KMS-11 (cell line): ENCODE measurements around the gene RBP5.

ENCODE experiments used
- H2AFZ ChIP-seq: fragments of 200-600 bp; sonication (generic); 2 replicates; pipeline ENCODE4 v1.6.1; 2016; ENCODE audit warnings: antibody characterized with exemption, mixed run types, low read depth
- H3K27ac ChIP-seq: fragments of 200-600 bp; sonication (generic); 2 replicates; pipeline ENCODE4 v1.6.1; 2016; ENCODE audit warnings: mild to moderate bottlenecking, mixed run types
- H3K27me3 ChIP-seq: fragments of 200-600 bp; sonication (generic); 2 replicates; pipeline ENCODE4 v1.6.1; 2017; ENCODE audit warnings: mild to moderate bottlenecking, low read depth, mixed run types, moderate library complexity; ENCODE audit not compliant: insufficient read depth
- H3K36me3 ChIP-seq: fragments of 200-600 bp; sonication (generic); 2 replicates; pipeline ENCODE4 v1.6.1; 2017; ENCODE audit warnings: mild to moderate bottlenecking, mixed run types; ENCODE audit not compliant: insufficient read depth
- H3K4me1 ChIP-seq: fragments of 200-600 bp; sonication (generic); 2 replicates; pipeline ENCODE4 v1.6.1; 2016; ENCODE audit warnings: mild to moderate bottlenecking, low read depth, mixed run types; ENCODE audit not compliant: poor library complexity, severe bottlenecking
- H3K4me2 ChIP-seq: fragments of 200-600 bp; sonication (generic); 2 replicates; pipeline ENCODE4 v1.7.0; 2016; ENCODE audit warnings: mild to moderate bottlenecking, mixed run types
- H3K4me3 ChIP-seq: fragments of 200-600 bp; sonication (generic); IDR thresholded peaks from 2 replicates; pipeline ENCODE4 v1.6.1; 2017; ENCODE audit warnings: low read depth, low read length, mixed read lengths; ENCODE audit not compliant: insufficient read depth
- H3K79me2 ChIP-seq: fragments of 200-600 bp; sonication (generic); 2 replicates; pipeline ENCODE4 v1.6.1; 2016; ENCODE audit warnings: low read depth, mixed run types; ENCODE audit not compliant: insufficient read depth
- H3K9ac ChIP-seq: fragments of 200-600 bp; sonication (generic); 2 replicates; pipeline ENCODE4 v1.6.1; 2016; ENCODE audit warnings: mild to moderate bottlenecking, mixed run types
- H4K20me1 ChIP-seq: fragments of 200-600 bp; sonication (generic); 2 replicates; pipeline ENCODE4 v1.6.1; 2016; ENCODE audit warnings: mild to moderate bottlenecking, mixed run types; ENCODE audit not compliant: insufficient read depth
- CTCF ChIP-seq: fragments of 200-600 bp; sonication (generic); conservative IDR thresholded peaks from 2 replicates; pipeline ENCODE4 v1.6.1; 2017; ENCODE audit warnings: low read depth, mild to moderate bottlenecking, antibody characterized with exemption, low read length, moderate library complexity, mixed read lengths

The RBP5 gene

DNA sequence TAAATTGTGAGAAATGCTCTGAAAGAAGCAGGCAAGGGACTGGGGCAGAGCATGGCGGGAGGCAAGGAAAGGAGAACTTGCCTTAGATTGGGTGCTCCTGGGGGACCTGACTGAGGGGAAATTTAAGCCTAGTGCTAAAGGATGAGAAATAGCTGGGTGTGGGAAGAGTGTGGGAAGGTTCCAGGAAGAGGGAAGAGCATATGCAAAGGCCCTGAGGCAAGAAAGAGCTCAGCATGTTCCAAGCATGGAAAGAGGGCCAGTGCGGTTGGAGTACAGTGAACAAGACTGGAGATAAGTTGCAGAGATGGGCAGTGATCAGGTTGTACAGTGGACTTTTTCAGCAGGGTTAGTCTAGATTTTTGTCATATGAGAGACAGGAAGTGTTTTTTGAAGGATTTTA lies 10.5 kb upstream of the RBP5 start:
- H3K36me3 ChIP-seq: no peaks in the 10 kb centered on the region

DNA sequence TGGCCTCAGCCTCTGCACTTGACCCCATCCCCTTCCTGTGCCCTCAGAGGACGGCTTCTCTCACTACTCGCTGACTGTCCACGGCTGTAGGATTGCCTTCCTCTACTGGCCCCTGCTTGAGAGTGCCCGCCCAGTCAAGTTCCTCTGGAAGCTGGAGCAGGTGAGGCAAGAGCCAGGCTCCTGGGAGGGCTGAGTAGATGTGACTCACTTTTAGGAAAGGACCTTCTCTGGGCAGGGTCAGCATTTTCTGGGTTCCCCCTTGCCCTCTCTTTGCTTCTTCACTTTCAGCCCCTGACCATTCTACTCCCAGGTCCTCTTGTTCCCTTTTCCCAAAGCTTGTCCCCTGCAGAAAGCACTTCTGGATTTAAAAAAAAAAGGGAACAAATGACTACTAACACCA lies 9.2 kb upstream of the RBP5 start:
- no peak for TF ChIP-seq CTCF
- H3K27ac ChIP-seq: no peak overlapping the region
- no peaks in the 10 kb centered on the region for H3K79me2 ChIP-seq
- no peaks in the 10 kb centered on the region for H4K20me1 ChIP-seq
- H3K27me3 ChIP-seq: no peaks in the 10 kb centered on the region
- H3K9ac ChIP-seq: no peak overlapping the region
- no peaks in the 10 kb centered on the region for H3K36me3 ChIP-seq
- no peak overlapping the region for H2AFZ ChIP-seq
- no peak overlapping the region for H3K4me3 ChIP-seq
- H3K4me2 ChIP-seq: no peak overlapping the region
- peaks cover 4% of the 10 kb centered on the region for H3K4me1 ChIP-seq

More for the DNA sequence above, 10.5 kb upstream of the RBP5 start:
- Histone ChIP-seq H2AFZ (no peak overlapping the region), H3K4me1 (peaks cover 4% of the 10 kb centered on the region), H3K79me2 (no peaks in the 10 kb centered on the region), H3K9ac (no peak overlapping the region), H3K27me3 (no peaks in the 10 kb centered on the region), H3K4me3 (no peak overlapping the region), H4K20me1 (no peaks in the 10 kb centered on the region), H3K27ac (no peak overlapping the region), H3K4me2 (no peak overlapping the region)
- TF ChIP-seq CTCF: no peak

DNA sequence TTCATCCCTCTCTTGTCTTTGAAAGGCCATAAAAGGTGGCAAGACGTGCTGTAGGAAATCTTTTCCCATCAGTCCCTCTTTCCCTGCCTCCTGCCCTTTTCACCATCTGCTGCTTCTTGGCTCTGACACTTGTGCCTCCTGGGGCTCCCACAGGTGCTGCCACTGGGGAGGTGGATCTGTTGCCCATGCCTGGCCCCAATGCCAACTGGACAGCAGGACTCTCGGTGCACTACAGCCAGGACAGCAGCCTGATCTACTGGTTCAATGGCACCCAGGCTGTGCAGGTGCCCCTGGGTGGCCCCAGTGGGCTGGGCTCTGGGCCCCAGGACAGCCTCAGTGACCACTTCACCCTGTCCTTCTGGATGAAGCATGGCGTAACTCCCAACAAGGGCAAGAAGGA lies 8.0 kb upstream of the RBP5 start:
- Histone ChIP-seq H3K79me2 (no peaks in the 10 kb centered on the region), H3K9ac (no peak overlapping the region), H3K4me1 (peaks cover 3% of the 10 kb centered on the region), H3K27me3 (no peaks in the 10 kb centered on the region), H3K4me2 (no peak overlapping the region), H4K20me1 (no peaks in the 10 kb centered on the region), H3K36me3 (no peaks in the 10 kb centered on the region), H3K27ac (no peak overlapping the region), H2AFZ (no peak overlapping the region), H3K4me3 (no peak overlapping the region)
- no peak for TF ChIP-seq CTCF

GRCh38 chr12:7136071-7136470 lies 7.4 kb upstream of the RBP5 start:
- TF ChIP-seq CTCF: no peak
- no peak overlapping the region for H3K9ac ChIP-seq
- H3K36me3 ChIP-seq: no peaks in the 10 kb centered on the region
- H3K4me3 ChIP-seq: no peak overlapping the region
- H3K4me1 ChIP-seq: peaks cover 2% of the 10 kb centered on the region
- H4K20me1 ChIP-seq: no peaks in the 10 kb centered on the region
- H3K4me2 ChIP-seq: no peak overlapping the region
- no peak overlapping the region for H2AFZ ChIP-seq
- no peaks in the 10 kb centered on the region for H3K79me2 ChIP-seq
- H3K27me3 ChIP-seq: no peaks in the 10 kb centered on the region
- no peak overlapping the region for H3K27ac ChIP-seq
